Measurements from ENCODE around the gene EPHB3. TPM values are rescaled to one million over a fixed set of nuclear protein-coding genes. Genes with fewer than 3 reads are reported as not detected.

The EPHB3 gene
- polyA plus RNA-seq (2013, experiment 1 of 2; ENCODE audit: insufficient read length), result 24.8 TPM
- polyA plus RNA-seq (2013, experiment 2 of 2; ENCODE audit: insufficient read length), result 25.1 TPM

DNA sequence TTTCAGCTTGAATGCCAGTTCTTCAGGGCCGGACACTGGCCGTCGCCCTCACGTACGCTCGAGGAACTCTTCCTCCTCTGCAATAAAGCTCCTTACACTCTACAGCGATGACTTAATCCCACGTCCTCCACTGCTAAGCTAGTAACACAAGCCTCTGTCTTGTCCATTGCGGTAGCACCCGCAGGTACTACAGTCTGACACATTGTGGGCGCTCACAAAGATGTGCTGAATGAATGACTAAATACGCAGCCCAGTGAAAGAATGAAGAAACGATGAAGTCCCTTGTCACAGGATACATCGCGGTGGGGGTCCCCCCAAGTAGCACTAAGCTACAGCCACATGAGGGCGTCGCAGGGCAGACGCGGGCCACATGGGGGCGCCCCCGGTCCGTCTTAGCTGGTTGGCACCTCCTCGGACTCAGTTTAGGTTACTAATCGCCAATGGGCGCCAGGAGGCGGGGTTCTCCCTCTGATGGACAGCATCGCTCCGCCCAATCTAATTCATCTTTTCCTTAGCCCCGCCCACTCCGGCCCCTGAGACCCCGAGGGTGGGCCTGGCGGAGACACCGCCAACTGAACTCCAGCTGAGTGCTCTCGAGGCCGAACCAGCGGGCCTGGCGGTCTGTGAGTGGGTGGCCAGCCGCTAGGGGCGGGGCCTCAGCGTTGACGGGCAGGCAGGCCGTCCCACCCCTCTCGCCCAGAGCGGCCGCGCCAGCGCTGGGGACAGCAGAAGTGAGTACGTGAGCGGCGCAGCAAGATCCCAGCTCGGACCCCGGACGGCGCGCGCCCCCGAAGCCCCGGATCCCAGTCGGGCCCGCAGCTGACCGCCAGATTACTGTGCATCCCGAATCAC, at the start of gene EPHB3:
Gene EPHB3, plus strand, starts transcription at position 725 of the 852 bp plus-strand sequence. CDS start 451 bp downstream, outside the sequence.
- peak; percentile 100 for DNase-seq

DNA sequence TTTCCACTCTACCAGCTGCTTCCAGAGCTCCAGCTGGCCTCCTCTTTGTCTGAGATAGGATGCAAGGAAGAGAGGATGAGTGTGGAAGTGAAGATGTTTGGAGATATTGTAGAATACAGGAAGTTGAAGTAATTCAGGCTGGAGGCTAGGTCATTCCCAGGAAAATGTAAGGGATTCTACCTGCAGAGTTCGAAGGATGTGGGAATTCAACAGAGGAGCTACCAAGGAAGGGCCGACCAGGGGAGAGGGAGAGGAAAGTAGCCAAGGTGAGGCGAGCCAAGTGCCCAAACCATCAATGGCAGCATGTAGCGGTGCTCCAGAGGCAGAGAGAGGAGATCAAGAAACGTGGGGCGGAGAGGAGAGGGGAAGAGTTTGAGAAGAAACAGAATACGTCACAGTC, 49.0 kb upstream of the EPHB3 start:
- DNase-seq, result no peak

DNA sequence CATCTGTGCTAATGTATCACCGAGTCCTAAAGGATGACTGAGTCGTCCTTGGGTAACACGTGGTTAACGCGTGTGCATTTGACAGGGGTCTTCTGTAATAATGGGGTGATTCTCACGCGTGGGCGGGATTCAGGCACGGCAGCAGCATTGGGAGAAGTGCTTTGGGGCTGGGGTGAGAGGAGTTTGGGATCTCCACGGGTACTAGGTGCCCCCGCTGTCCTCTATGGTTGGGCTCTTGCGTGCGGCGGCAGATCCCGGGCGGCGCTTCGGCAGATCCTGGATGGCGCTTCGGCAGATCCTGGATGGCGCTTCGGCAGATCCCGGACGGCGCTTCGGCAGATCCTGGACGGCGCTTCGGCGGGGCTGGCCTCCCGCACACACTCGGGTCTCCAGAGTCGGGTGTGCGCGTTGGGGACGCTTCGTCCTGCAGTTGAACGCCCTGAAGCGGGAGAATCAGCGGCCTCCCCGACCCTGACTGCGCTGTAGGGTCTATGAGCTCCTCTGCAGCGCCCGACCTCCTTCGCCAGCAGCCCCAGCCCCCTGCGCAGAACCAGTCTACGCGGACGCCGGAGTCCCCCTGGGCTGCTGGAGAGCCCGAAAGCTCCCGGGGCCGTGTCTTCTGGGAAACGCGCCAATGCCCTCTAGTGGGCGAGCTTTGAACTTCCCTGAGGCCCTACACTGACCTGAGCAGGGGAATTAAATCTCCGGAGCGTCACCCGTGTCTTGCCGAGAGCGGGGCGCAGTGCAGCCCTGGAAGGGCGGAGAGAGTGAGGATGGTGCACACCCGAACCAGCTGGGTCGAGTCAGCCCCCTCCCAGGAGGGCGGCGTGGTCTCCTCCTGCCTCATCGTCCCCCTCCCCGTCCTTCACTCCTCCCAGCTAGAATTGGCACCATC, 48.1 kb upstream of the EPHB3 start:
- peak; percentile 79 for DNase-seq

DNA sequence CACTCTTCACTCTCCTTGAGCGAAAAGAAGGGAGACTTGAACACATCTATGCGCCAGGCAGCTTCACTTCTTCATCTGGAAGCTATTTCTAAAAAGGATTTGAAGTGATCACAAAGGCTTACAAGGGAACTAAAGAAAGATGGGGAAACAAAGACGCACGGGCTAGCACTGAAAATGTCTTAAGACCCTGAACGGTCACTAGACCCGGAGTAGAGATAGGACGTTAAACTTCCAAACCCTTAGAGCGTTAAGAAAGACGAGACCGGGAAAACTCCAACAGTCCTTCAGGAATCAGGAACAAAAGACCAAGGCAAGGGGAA, 47.5 kb upstream of the EPHB3 start:
- DNase-seq, result no peak

DNA sequence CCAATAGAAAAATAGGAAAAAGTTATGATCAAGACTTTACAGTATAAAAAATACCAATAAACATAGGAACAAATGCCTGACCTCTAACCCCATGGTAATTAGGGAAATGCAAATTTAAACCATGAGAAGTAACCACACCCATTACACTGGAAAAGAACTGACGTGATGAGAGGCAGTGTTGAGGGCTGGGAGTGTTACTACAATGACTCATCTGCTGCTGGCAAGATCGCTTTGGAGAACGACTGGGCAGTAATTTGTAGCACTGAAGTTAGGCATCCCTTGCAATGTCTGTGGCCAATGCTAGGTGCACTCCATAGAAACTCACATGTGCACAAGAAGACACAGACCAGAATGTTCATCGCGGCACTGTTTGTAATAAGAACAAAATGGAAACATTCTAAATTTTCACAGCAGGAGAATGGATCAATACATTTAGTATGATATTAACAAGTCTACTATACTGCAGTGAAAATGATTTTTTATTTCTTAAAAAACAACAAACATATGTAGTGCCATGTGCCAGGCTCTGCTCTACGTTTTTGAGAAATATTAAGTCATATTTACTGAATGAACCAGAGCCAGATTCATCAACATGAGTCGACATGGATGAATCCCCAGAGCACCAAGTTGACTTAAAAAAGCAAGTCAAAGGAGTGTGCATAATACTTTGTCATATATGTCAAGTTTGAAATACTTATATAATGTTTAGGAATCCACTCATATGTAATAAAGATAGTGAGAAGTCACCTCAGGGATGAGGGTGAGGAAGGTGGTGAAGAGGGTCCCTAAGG, 37.6 kb upstream of the EPHB3 start:
- DNase-seq, result peak; percentile 65

DNA sequence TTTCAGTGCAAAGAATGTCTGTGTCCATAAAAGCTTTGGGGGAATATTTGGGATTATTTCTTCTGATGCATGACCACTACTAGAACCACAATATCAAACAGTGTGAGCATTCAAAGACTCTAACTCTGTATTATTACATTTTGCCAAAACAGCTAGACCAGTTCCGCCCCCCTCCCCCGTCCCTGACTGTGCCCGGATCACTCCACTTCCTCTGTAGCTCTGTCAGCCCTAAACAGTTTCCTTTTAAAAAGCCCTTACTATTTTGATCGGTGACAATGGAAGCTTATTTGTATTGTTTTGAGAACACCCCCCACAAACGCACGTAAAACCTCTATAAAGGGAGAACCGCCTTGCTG, 36.6 kb upstream of the EPHB3 start:
- DNase-seq, result no peak

DNA sequence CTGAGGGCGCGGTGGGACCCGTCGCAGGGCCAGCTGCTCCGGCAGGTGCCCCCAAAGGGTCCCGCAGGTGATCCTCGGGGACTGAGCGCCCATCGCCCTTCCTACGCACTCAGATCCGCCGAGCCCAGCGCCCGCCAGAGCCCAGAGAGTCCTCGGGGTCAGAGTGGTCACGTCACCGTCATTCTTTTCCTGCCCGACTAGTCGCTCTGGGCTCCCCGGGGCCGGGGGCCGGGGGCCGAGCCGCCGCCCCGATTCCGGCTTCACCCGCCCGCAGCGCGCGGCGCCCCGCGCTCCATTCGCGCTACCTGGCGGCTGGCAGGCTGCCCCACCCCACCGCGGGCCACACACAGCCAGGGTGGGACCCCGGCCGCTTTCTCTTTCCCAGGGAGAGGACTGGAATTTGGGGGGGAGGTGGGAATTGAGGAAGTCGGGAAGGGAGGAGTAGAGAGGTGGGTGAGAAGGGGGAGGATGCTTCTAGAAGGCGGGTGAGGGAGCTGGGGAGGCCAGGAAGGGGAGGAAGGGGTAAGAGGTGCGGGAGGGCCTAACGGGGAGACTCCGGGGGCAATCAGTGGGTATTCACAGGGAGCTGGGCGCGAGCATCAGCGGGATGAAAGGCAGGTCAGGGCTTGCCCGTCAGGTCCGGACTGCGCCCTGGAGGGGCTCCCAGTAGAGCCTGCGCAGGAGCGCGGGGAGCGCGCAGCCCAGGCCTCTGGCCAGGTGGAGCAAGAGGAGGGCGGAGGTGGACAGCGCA, 36.1 kb upstream of the EPHB3 start:
- no peak for DNase-seq

DNA sequence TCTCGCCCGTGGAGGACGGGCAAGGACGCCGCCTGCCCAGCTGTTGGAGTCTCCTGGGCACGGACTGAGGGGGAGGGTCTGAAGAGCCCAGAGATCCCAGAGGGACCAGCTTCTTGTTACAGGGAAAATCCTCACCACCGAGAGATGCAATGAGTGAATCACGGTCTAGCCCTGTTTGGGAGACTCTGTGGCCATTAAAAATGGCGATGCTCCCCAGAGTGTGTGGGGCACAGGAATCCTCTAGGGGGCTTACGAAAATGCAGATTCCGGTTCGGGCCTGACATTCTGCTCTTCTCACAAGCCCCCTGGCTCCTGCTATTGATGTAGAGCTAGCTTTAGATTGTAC, 35.5 kb upstream of the EPHB3 start:
- no peak for DNase-seq

DNA sequence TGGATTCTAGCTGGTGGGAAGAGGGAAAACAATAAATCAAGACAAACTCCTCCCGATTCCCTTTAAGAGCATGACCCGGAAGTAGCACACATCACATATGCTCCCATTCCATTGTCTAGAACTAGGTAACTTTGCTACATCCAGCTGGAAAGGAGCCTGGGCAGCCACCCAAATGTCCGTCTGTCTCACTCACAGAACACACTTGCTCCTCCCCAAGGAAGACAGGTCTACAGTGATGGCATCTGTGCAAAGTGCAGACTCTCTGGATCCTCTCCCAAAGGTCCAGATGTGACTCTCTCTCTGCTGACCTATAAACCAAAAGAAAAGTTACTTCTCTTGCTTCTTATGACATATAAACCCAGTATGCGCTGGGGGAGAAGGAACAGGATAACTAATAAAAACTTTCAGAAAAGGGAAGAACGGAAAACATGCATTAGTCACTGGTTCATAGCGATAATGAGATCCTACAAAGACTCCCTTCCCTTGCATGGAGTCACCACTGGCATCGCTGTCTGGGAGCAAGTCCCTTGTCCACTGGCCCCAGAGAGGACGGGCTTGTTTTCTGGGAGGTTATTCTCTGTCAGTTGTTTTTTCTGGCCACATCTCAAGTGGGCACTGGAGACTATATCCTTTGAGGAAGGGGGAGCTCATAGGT, 29.8 kb upstream of the EPHB3 start:
- peak; percentile 6 for DNase-seq

DNA sequence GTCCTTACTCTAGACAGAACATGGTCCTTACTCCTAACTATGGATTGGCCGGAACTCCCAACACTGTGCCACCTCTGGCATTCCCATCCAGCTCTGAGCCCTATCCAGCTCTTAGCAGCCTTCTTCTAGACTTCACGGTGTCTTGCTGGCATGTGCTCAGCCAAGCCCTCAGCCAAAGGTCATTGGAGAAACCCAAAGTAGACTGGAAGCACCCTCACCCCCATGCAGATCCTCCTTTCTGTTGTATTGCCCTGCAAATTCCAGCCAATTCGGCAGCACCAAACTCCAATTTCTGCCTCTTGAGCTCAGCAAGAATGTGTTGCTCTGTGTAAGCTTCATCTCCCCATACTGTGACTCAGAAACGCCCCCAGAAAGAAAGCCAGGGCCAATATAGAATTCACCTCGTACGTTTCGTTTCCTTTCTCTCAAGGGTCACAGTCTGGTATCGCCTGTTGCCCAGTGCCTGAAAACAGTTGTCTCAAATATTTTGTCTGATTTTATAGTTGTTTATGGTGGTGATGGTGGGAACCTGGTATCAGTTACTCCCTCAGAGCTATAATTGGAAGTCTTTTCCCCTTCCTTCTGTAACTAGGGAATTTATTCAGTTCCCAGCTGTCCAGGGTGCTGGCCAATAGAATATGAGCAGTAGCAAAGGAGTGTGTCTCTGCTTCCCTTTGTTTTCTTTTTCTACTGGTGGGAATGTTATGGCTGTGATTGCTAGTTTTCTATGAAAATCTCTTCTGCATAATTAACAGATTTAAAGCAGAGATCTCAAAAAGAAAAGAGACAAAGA, 28.4 kb upstream of the EPHB3 start:
- DNase-seq, result no peak

DNA sequence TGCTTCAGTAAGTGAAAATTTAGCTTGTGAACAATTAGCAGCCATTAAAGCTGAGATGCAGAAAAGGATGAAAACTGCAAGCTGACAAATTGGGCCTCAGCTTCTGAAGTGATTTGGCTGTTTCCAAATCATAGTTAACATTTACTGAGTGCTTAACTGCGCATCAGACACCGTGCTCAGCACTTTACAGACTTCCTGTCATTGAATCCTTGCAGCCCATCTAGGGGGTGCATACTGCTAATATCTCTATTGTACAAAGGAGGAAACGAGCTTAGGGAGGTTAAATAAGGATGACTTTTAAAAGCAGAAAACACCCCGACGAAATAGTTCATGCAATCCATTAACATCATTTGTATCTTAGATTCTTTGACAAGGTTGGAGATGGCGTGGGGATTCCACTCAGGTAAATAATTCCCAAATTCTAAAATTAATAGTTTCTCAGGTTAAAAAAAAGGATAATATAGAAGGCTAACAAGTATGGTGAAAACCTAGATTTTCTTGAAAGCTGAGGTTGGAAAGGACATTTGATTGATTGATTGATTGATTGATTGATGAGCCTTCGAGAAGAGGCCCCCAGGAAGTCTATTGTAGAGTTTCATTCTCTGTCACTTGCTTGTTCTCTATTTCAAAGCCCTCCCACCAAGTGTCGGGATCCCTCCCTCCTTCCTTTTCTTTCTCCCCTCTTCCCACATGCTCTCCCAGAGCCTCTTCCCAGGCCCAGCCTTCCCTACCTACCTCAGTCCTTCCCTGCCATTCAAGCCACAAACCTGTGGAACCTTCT, 23.5 kb upstream of the EPHB3 start:
- DNase-seq, result no peak

DNA sequence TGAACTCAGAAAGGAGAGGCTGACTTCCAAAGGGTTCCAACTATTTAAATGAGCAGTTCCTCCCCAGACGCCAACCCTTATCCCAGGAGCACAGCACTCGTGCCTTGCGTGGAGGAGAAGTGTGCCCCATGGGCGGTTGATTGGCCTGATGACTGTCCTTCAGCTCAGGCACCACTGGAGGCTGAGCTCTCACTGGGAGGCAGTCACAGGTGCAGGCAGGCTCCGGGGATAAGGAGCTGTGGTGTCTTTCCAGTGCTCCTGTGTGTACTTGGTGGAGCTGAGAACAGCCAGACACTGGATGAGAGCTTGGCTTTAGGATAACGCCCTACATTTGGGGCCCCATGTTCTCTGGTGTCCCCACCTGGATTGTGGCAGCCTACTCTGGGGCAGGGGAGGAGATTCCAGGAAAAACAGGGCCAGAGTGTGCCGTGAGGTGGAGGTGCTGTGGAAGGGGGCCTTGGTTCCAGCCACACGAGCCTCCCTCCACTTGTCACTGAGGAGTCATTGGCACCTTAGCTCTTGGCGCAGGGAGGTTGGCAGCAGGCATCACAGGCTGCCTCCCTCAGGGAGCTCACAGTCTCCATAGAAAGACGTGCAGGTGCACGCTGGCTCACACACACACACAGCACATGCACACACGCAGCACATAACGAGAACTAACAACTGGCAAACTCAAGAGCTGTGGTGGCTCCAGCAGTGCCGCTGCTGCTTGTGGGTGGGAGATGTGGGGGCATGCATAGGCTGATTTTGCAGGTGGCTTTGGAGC, 22.7 kb upstream of the EPHB3 start:
- DNase-seq, result no peak

DNA sequence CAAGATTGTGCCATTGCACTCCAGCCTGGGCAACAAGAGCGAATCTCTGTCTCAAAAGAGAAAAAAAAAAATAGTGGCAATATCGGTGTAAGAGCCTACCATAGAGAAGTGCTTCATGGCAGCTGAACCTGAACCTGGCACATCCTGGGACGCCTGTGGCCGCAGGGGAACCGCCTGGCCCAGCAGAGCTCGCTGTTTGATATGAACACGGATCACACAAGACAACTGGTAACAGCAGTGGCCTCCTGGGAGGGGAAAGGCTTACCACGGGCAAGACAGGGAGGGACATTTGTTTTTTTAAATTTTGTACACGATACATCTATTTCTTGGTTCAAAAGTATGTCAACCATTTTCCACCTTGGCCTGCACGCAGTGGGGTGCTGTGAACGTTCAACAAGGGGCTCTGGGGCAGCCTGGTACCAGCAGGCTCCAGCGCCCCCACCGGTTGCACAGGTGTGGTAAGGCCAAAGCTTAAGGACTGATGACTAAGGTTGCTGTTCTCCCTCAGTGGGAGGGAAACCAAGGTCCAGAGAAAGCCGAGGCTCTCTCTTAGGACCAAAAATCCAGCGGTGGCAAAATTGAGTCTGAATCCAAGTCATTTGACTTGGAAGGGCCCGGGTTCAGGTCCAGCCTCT, 21.7 kb upstream of the EPHB3 start:
- DNase-seq, result no peak

DNA sequence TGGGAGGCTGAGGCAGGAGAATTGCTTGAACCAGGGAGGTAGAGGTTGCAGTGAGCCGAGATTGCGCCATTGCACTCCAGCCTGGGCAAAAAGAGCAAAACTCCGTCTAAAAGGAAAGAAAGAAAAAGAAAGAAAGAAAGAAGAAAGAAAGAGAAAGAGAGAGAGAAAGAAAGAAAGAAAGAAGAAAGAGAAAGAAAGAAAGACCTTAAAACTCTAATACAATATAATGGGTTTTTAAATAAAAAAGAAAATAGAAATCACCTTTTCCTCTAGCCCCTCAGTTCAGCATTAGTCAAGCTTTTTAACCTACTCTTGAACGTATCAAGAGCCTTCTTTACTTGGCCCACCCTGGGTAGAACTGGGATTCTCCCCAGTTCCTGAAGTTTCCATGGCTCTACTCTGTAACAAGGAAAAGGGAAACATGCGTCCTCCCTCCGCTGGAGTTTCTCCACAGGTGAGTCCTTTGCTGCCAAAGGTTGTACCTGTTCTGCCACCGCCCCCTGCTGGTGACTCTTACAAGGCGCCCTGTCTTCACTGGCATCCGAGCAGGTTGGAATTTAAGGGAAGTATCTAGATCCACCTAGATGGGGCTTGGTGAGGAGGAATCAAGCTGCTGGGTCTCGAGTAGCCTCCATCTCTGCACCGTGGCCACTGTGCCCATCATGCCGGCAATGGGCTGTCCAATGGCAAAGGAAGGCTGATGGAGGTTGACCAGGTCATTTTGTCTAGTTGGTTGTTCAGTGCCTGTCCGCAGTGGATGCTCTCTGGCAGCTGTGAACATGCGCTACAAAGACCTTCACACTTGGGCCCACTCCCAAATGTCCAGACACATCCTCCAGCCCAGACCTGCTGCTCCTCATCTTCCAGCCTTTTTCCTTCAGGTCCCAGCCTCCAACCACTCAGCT, 20.6 kb upstream of the EPHB3 start:
- DNase-seq, result no peak

DNA sequence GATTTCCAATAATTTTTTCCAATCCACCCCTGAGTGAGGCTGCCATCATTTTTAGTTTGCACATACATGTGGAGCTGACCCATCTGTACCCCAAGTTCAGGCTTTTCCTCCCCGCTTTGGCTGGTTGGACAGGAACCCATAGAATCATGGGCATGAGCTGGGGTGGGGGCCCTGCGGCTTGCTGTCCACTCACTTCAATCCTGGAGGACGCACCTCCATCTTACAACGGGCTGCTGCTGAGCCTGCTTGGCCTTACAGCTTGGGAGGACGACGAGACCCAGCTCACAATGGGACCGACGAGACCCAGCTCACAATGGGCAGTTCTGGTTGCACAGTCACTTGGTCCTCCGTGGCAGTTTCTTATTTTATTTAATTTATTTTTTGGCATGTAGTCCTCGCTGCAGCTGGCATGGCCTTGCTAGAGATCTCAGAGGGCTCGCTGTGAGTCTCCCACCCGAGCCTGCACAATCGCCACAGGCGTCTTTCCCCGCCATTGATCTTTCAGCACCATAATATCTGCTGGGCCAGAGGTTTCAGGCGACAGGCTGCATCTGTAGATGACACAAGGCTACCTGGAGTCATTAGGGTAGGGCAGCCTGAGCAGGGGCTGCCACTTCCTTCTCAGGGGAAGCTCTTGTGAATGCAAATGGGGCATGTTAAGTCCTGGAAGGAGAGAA, 19.6 kb upstream of the EPHB3 start:
- no peak for DNase-seq

DNA sequence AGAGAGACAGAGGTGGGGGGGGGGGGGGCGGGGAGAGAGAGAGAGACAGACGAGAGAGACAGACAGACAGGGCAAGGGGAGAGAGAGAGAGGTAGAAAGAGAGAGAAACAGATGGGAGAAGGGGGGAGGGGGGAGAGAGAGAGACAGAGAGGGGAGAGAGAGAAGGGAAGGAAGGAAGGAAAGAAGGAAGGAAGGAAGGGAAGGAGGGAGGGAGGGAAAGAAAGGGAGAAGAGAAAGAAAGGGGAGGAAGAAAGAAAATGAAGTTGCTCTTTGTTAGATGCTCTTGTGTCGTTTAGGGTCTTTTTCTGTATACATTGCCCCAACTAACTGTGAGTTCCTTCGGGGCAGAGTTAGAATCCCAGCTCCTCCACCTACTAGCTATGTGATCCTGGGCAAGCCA, 19.0 kb upstream of the EPHB3 start:
- DNase-seq, result no peak

DNA sequence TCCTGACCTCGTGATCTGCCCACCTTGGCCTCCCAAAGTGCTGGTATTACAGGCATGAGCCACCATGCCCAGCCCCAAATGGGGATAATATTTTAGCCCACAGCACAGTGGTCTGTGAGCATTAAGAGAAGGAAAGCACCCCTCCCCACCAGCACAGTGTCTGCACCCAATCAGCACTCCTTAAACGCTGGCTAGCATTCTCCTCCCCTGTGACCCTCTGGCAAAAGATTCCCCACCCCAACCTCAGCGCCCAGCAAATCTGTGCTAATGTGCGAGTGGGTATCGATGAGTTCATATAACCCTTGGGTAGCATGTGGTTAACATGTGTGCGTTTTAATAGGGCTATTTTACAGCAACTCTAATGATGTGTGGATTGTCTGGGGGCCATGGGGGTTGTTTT, 18.3 kb upstream of the EPHB3 start:
- DNase-seq, result no peak

Data from fibroblast of skin of abdomen (primary cell).